ENCODE data around the gene BRCC3.
"Not testable (repeated sequence)": the region's sequence is repeated elsewhere in the genome, so short reads cannot be mapped to it uniquely, and the experiment has no call there.

The BRCC3 gene

GRCh38 chrX:155144926-155145325 is 73.6 kb downstream of the BRCC3 start:
- DNase-seq (ENCODE audit: low read depth), result no peak

- not testable (repeated sequence) for DNase-seq (ENCODE audit: low read depth)
These were observed 76.3 kb downstream of the BRCC3 start for GRCh38 chrX:155147612-155148011.

GRCh38 chrX:155148166-155148565 is 76.9 kb downstream of the BRCC3 start:
- not testable (repeated sequence) for DNase-seq (ENCODE audit: low read depth)

- peak; percentile 44 for DNase-seq (ENCODE audit: low read depth)
These were observed 77.6 kb downstream of the BRCC3 start for GRCh38 chrX:155148724-155149537.

GRCh38 chrX:155169881-155170280 is 98.6 kb downstream of the BRCC3 start:
- no peak for DNase-seq (ENCODE audit: low read depth)
